Thymus (tissue), 11 donors: Measurements from ENCODE around the gene CALML6. TPM values are rescaled to one million over a fixed set of nuclear protein-coding genes. Genes with fewer than 3 reads are reported as not detected.
"Not testable (repeated sequence)": the region's sequence is repeated elsewhere in the genome, so short reads cannot be mapped to it uniquely, and the experiment has no call there.

Experiments used
- DNase-seq, 9 donors: peaks; one replicate each; pipeline ENCODE4 v3.0.0-alpha.2; 2013; ENCODE audit warnings: low spot score in 9 of 9, low read depth in 6 of 9, missing footprints in 1 of 9
- H3K27ac ChIP-seq, 2 donors: one replicate each; pipeline ENCODE4 v1.5.1; 2013; ENCODE audit warnings: control low read depth in 1 of 2, low read depth in 1 of 2, low read length in 1 of 2, mild to moderate bottlenecking in 1 of 2, moderate library complexity in 1 of 2
- H3K27me3 ChIP-seq, 2 donors: one replicate each; pipeline ENCODE4 v1.5.1; 2013; ENCODE audit warnings: low read length in 1 of 2; ENCODE audit not compliant: control insufficient read depth in 2 of 2, insufficient read depth in 1 of 2
- H3K36me3 ChIP-seq, 2 donors: one replicate each; pipeline ENCODE4 v1.5.1; 2013; ENCODE audit warnings: low read length in 1 of 2, mild to moderate bottlenecking in 1 of 2, moderate library complexity in 1 of 2; ENCODE audit not compliant: control insufficient read depth in 2 of 2, insufficient read depth in 2 of 2
- H3K4me1 ChIP-seq, 2 donors: one replicate each; pipeline ENCODE4 v1.5.1; 2013; ENCODE audit warnings: low read length in 2 of 2; ENCODE audit not compliant: control insufficient read depth in 2 of 2, insufficient read depth in 2 of 2
- H3K4me3 ChIP-seq, 2 donors: one replicate each; pipeline ENCODE4 v1.5.1; 2013; ENCODE audit warnings: low read length in 2 of 2, control low read depth in 1 of 2, mild to moderate bottlenecking in 1 of 2
- H3K9me3 ChIP-seq, 2 donors: one replicate each; pipeline ENCODE4 v1.5.1; 2013; ENCODE audit warnings: low read length in 1 of 2, mild to moderate bottlenecking in 1 of 2; ENCODE audit not compliant: control insufficient read depth in 2 of 2, insufficient read depth in 1 of 2
- WGBS: extraction: QIAGEN DNeasy Blood & Tissue Kit; methylation state at CpG from one replicate; pipeline ENCODE4 v1.1.7; 2013; 5-methylcytosine and 5-hydroxymethylcytosine counted together
- polyA plus RNA-seq: library from polyadenylated mRNA; stranded (reverse); fragments of 200-250 nt; gene quantifications from one replicate; pipeline ENCODE4 v1.2.3, GENCODE V29; 2013
- total RNA-seq: library from RNA; stranded (reverse); fragments of 120-200 nt; gene quantifications from one replicate; pipeline ENCODE4 v1.2.4, GENCODE V29; 2013
- donor health status: healthy.

The CALML6 gene
- total and polyA plus RNA-seq, 2 donors, result 0.47 to 7.1 TPM

GRCh38 chr1:1877865-1878436, 37.1 kb upstream of the CALML6 start:
- no peak overlapping the region for H3K4me3 ChIP-seq
- DNase-seq, result no peak
- no peak overlapping the region for H3K27ac ChIP-seq
- no peaks in the 10 kb centered on the region for H3K27me3 ChIP-seq
- H3K9me3 ChIP-seq, result no peaks in the 10 kb centered on the region
- peaks cover 25 to 52% of the 10 kb centered on the region in 2 donors for H3K36me3 ChIP-seq
- 95% methylated on average over 5 of the region's 5 CpGs for WGBS
- peaks cover 2% of the 10 kb centered on the region in 2 donors for H3K4me1 ChIP-seq

GRCh38 chr1:1879942-1880341, 35.1 kb upstream of the CALML6 start:
- H3K27ac ChIP-seq, result no peak overlapping the region
- peaks cover 18 to 38% of the 10 kb centered on the region in 2 donors for H3K36me3 ChIP-seq
- H3K4me3 ChIP-seq, result no peak overlapping the region
- DNase-seq, result no peak
- peaks cover 2% of the 10 kb centered on the region in 2 donors for H3K4me1 ChIP-seq
- H3K9me3 ChIP-seq, result no peaks in the 10 kb centered on the region
- H3K27me3 ChIP-seq, result no peaks in the 10 kb centered on the region
- WGBS, result 97% methylated on average over 5 of the region's 5 CpGs

GRCh38 chr1:1880617-1881312, 34.3 kb upstream of the CALML6 start:
- H3K4me1 ChIP-seq, result peaks cover 2% of the 10 kb centered on the region in 2 donors
- DNase-seq, result no peak
- H3K27me3 ChIP-seq, result no peaks in the 10 kb centered on the region
- H3K9me3 ChIP-seq, result no peaks in the 10 kb centered on the region
- no peak overlapping the region for H3K27ac ChIP-seq
- WGBS, result 89% methylated on average over 13 of the region's 13 CpGs
- peaks cover 14 to 29% of the 10 kb centered on the region in 2 donors for H3K36me3 ChIP-seq
- no peak overlapping the region for H3K4me3 ChIP-seq

- H3K9me3 ChIP-seq, result no peaks in the 10 kb centered on the region
These were observed 33.3 kb upstream of the CALML6 start for GRCh38 chr1:1881727-1882126.

GRCh38 chr1:1883092-1883873, 31.8 kb upstream of the CALML6 start:
- DNase-seq, result no peak
- no peaks in the 10 kb centered on the region for H3K9me3 ChIP-seq
- peaks cover 3 to 5% of the 10 kb centered on the region in 2 donors for H3K4me1 ChIP-seq
- H3K36me3 ChIP-seq, result peaks cover 7 to 11% of the 10 kb centered on the region in 2 donors
- H3K27me3 ChIP-seq, result no peaks in the 10 kb centered on the region
- H3K4me3 ChIP-seq, result no peak overlapping the region
- no peak overlapping the region for H3K27ac ChIP-seq
- 86% methylated on average over 4 of the region's 4 CpGs for WGBS

More at GRCh38 chr1:1881727-1882126, 33.3 kb upstream of the CALML6 start:
- Histone ChIP-seq H3K4me1 (peaks cover 2% of the 10 kb centered on the region in 2 donors), H3K4me3 (no peak overlapping the region), H3K27ac (no peak overlapping the region), H3K27me3 (no peaks in the 10 kb centered on the region), H3K36me3 (peaks cover 6 to 20% of the 10 kb centered on the region in 2 donors)
- DNase-seq, result no peak
- WGBS, result 98% methylated on average over 6 of the region's 6 CpGs

GRCh38 chr1:1883890-1884289, 31.2 kb upstream of the CALML6 start:
- H3K27me3 ChIP-seq, DNase-seq, H3K4me1 ChIP-seq, H3K27ac ChIP-seq, H3K9me3 ChIP-seq, H3K36me3 ChIP-seq, H3K4me3 ChIP-seq: not testable (repeated sequence)
- WGBS, result 94% methylated on average over 11 of the region's 11 CpGs

GRCh38 chr1:1889090-1889750, 25.8 kb upstream of the CALML6 start:
- Histone ChIP-seq H3K27ac (peak overlapping the region in 1 of 2 donors; percentile 32), H3K4me1 (peaks cover 13 to 29% of the 10 kb centered on the region in 2 donors), H3K36me3 (peaks cover 2 to 3% of the 10 kb centered on the region in 2 donors), H3K4me3 (peak overlapping the region; percentile 75 to 95), H3K27me3 (no peaks in the 10 kb centered on the region), H3K9me3 (no peaks in the 10 kb centered on the region)
- WGBS, result 18% methylated on average over 9 of the region's 9 CpGs
- no peak for DNase-seq

GRCh38 chr1:1889847-1890505, 25.1 kb upstream of the CALML6 start:
- Histone ChIP-seq H3K9me3 (no peaks in the 10 kb centered on the region), H3K4me3 (peak overlapping the region; percentile 75 to 95), H3K36me3 (peaks cover 2 to 3% of the 10 kb centered on the region in 2 donors), H3K27ac (peak overlapping the region; percentile 78 to 97), H3K4me1 (peaks cover 13 to 37% of the 10 kb centered on the region in 2 donors), H3K27me3 (no peaks in the 10 kb centered on the region)
- DNase-seq, result peak in 2 of 9 donors; percentile 24 to 59
- WGBS, result under 1% methylated on average over 88 of the region's 88 CpGs
